ENCODE measurements around the gene FIGNL2. TPM values are rescaled to one million over a fixed set of nuclear protein-coding genes. Genes with fewer than 3 reads are reported as not detected.

Gene FIGNL2
- polyA plus RNA-seq, 1 donor (not counting 4 experiments of a cell fraction or from before 2014, with no cell fraction given): not detected

DNA sequence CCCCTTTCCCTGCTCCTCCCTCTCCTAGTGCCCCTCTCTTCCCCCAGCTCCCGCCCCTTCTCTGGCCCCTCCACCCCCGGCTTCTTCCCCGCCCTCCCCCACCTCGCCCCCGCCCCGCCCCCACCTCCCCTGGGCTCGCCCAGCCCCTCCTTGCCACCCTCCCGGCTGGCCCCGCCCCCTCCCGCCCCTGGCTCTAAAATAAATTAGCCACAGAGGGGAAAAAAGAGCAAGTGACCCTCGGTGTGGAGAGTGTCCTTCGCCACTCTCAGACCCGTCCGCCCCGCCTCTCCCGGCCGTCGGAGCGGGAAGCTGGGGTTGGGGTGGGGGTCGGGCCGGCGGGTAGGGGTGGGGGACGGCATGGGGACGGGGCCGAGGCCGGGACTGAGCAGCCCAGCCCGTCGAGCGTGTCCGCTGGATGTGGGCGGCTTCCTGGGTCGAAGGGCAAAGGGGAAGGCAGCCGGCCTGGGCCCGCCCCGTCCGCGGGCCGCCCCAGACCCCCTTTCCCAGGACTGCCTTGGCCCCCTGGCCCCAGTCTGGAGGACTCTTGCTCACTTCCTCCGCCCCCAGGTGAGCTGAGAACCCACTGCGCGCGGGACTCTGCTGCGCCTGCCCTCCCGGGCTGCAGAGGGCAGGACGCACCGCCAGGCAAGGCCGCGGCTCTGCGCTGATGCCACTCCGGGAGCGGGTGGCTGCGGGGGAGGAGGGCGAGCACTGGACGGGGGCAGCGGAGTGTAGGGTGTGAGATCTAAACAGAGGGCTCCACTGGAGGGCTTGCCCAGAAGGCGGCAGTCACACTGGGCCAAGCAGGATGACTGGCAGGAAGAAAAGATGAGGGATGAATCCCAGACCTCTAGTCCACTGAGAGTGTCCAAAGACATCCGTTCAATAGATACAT, 570 bp upstream of the FIGNL2 start:
- no peak for DNase-seq (ENCODE audit: low read depth, low spot score)
- no peak overlapping the region for H3K9ac ChIP-seq (ENCODE audit: control insufficient read depth, extremely low read depth, insufficient read depth, low read length)
- TF ChIP-seq EZH2 (IDR thresholded peaks at IDR 0.05; ENCODE audit: low read length): no peak
- TF ChIP-seq CTCF (optimal IDR thresholded peaks at IDR 0.05 in 1 of 3, IDR thresholded peaks at IDR 0.05 in 1 of 3, conservative IDR thresholded peaks at IDR 0.05 in 1 of 3; ENCODE audit: extremely low read depth in 1 of 3, insufficient read depth in 2 of 3, low read length in 3 of 3): no peak
- no peaks in the 10 kb centered on the region for H3K9me3 ChIP-seq (ENCODE audit: control insufficient read depth, low read depth, low read length)
- no peaks in the 10 kb centered on the region for H3K79me2 ChIP-seq (ENCODE audit: control insufficient read depth, insufficient read depth, low read length)
- dilution Hi-C loops (cut with MboI; ENCODE audit: extremely low pct_ligation_motif_present, low sequenced_read_pairs): no loop called here
- H3K9me1 ChIP-seq (ENCODE audit: control insufficient read depth, extremely low read depth, insufficient read depth, low read length): no peaks in the 10 kb centered on the region
- no peaks in the 10 kb centered on the region for H3K36me3 ChIP-seq (ENCODE audit: control insufficient read depth in 2 of 2, extremely low read depth in 1 of 2, insufficient read depth in 2 of 2, low read length in 2 of 2)
- H3K4me2 ChIP-seq (ENCODE audit: control insufficient read depth, extremely low read depth, insufficient read depth, low read depth, low read length): no peak overlapping the region
- FAIRE-seq: no peak
- H2AFZ ChIP-seq (ENCODE audit: control insufficient read depth, low read length): no peak overlapping the region
- no peak overlapping the region for H3K4me3 ChIP-seq (ENCODE audit: control insufficient read depth in 2 of 3, extremely low read depth in 1 of 3, insufficient read depth in 2 of 3, low read depth in 1 of 3, low read length in 3 of 3)
- H3K4me1 ChIP-seq (ENCODE audit: control insufficient read depth, extremely low read depth, insufficient read depth, low read length): no peaks in the 10 kb centered on the region
- peaks cover 67% of the 10 kb centered on the region for H3K27me3 ChIP-seq (ENCODE audit: control insufficient read depth, extremely low read depth, insufficient read depth, low read length)
- H4K20me1 ChIP-seq (ENCODE audit: control insufficient read depth, extremely low read depth, insufficient read depth, low read length): no peaks in the 10 kb centered on the region
- H3K27ac ChIP-seq (ENCODE audit: control insufficient read depth, insufficient read depth, low read length): no peak overlapping the region

- TF ChIP-seq CTCF (optimal IDR thresholded peaks at IDR 0.05 in 1 of 3, IDR thresholded peaks at IDR 0.05 in 1 of 3, conservative IDR thresholded peaks at IDR 0.05 in 1 of 3; ENCODE audit: extremely low read depth in 1 of 3, insufficient read depth in 2 of 3, low read length in 3 of 3) (no peak), EZH2 (IDR thresholded peaks at IDR 0.05; ENCODE audit: low read length) (peak; percentile 42)
- H3K36me3 ChIP-seq (ENCODE audit: control insufficient read depth in 2 of 2, extremely low read depth in 1 of 2, insufficient read depth in 2 of 2, low read length in 2 of 2): no peaks in the 10 kb centered on the region
- no peaks in the 10 kb centered on the region for H3K9me1 ChIP-seq (ENCODE audit: control insufficient read depth, extremely low read depth, insufficient read depth, low read length)
- no peak overlapping the region for H3K9ac ChIP-seq (ENCODE audit: control insufficient read depth, extremely low read depth, insufficient read depth, low read length)
- H4K20me1 ChIP-seq (ENCODE audit: control insufficient read depth, extremely low read depth, insufficient read depth, low read length): no peaks in the 10 kb centered on the region
- H3K4me2 ChIP-seq (ENCODE audit: control insufficient read depth, extremely low read depth, insufficient read depth, low read depth, low read length): no peak overlapping the region
- DNase-seq (ENCODE audit: low read depth, low spot score) (no peak), FAIRE-seq (no peak)
- no peaks in the 10 kb centered on the region for H3K4me1 ChIP-seq (ENCODE audit: control insufficient read depth, extremely low read depth, insufficient read depth, low read length)
- no peaks in the 10 kb centered on the region for H3K9me3 ChIP-seq (ENCODE audit: control insufficient read depth, low read depth, low read length)
- dilution Hi-C loops (cut with MboI; ENCODE audit: extremely low pct_ligation_motif_present, low sequenced_read_pairs): no loop called here
- no peak overlapping the region for H3K27ac ChIP-seq (ENCODE audit: control insufficient read depth, insufficient read depth, low read length)
- no peak overlapping the region for H3K4me3 ChIP-seq (ENCODE audit: control insufficient read depth in 2 of 3, extremely low read depth in 1 of 3, insufficient read depth in 2 of 3, low read depth in 1 of 3, low read length in 3 of 3)
- H3K79me2 ChIP-seq (ENCODE audit: control insufficient read depth, insufficient read depth, low read length): no peaks in the 10 kb centered on the region
- H2AFZ ChIP-seq (ENCODE audit: control insufficient read depth, low read length): no peak overlapping the region
- peaks cover 73% of the 10 kb centered on the region for H3K27me3 ChIP-seq (ENCODE audit: control insufficient read depth, extremely low read depth, insufficient read depth, low read length)
Measured at GRCh38 chr12:51847643-51848325, 734 bp downstream of the FIGNL2 start.
